Measurements from ENCODE around the gene CALD1.

CALD1 gene

DNA sequence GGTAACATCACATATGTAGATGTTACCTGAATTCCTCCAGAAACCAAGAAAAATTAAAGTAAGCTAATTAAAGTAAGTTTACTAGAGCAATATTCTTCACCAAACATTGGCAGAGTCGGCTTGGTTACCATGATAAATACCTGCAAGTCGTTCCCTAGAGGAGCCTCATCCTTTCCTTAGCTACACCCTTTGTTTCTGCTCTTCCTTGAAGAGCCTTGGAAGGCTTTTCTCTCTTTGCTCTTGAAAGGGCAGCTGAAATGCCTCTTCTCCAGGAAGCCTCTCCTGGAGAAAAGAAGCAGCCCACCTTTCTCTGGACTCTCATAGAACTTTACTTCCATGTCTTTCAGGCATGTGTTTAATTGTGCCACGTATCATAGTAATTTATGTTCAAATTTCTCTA is 34.9 kb upstream of the CALD1 start:
- Histone ChIP-seq H3K4me1 (ENCODE audit: control insufficient read depth, insufficient read depth, low read length) (peaks cover 7% of the 10 kb centered on the region), H3K27ac (ENCODE audit: low read depth, low read length) (no peak overlapping the region), H3K27me3 (ENCODE audit: control insufficient read depth, insufficient read depth, low read length) (no peaks in the 10 kb centered on the region), H3K9ac (ENCODE audit: low read length) (no peak overlapping the region), H3K4me3 (ENCODE audit: low read length) (no peak overlapping the region), H3K36me3 (ENCODE audit: control insufficient read depth, insufficient read depth, low read length) (no peaks in the 10 kb centered on the region)

DNA sequence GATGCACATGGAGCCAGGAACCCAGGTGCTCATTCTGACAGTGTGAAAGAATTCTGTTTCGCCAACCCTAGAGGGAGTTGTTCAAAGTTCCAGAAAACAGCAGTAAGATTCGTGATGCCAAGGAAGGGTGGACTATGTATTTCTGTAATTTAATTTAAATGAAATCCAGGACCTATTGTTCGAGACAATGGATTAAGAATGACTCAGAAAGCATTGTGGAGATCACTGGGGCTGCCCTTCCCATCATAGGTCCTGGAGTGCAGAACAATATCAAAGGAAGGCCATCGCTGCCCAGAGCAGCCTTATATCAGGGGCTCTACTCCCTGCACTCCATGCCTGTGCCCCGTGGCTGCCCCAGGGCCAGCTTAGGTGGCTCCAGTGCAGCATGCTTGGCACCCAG is 32.1 kb upstream of the CALD1 start:
- H3K4me3 ChIP-seq (ENCODE audit: low read length) = no peak overlapping the region
- no peaks in the 10 kb centered on the region for H3K27me3 ChIP-seq (ENCODE audit: control insufficient read depth, insufficient read depth, low read length)
- no peak overlapping the region for H3K9ac ChIP-seq (ENCODE audit: low read length)
- H3K36me3 ChIP-seq (ENCODE audit: control insufficient read depth, insufficient read depth, low read length) = no peaks in the 10 kb centered on the region
- H3K4me1 ChIP-seq (ENCODE audit: control insufficient read depth, insufficient read depth, low read length) = peaks cover 5% of the 10 kb centered on the region
- no peak overlapping the region for H3K27ac ChIP-seq (ENCODE audit: low read depth, low read length)

DNA sequence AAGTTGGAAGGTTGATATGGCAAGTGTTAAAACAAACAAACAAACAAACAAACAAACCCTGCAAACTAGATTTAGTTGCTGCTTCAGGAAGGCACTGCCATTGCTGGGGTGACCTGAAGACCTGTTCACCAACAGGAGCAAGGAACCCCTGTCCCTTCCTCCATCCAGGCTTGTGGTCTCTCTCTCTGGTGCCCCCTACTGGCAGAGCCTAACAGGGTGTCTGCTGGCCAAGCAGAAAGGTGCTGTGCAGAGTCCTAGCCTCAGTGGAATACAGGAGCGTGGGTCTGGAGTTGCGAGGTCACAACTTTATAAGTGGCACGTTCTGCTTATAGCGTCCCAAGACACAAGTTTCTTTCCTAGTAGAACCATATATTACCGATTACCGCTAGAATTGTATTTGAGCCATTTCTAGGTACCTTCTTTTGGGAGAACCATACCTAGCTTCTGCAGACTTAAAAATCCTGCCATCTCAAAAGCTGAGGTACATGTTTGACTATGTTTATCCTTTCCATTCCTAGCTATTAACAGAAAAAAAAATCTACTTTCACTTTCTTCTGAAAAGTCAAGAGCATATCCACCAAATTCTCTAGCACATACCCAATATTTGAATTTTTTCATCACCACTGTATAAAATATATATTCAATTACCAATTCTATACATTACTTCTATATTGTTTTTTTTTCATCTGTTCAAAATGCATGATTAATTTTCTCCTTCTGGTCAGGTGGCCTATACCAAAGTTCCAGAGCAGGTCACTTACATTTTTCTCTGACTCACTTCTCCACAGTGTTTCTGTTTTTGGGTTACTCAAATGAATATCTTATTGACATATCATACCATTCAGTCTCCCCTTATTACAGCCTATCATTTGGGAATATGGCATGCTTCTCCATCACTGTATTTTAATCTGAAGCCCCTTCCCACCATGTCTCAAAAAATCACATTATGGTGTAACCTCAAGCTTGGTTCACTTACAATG is 29.1 kb upstream of the CALD1 start:
- Histone ChIP-seq H3K27ac (ENCODE audit: low read depth, low read length) (no peak overlapping the region), H3K4me1 (ENCODE audit: control insufficient read depth, insufficient read depth, low read length) (no peaks in the 10 kb centered on the region), H3K9ac (ENCODE audit: low read length) (no peak overlapping the region), H3K36me3 (ENCODE audit: control insufficient read depth, insufficient read depth, low read length) (no peaks in the 10 kb centered on the region), H3K4me3 (ENCODE audit: low read length) (no peak overlapping the region), H3K27me3 (ENCODE audit: control insufficient read depth, insufficient read depth, low read length) (no peaks in the 10 kb centered on the region)

DNA sequence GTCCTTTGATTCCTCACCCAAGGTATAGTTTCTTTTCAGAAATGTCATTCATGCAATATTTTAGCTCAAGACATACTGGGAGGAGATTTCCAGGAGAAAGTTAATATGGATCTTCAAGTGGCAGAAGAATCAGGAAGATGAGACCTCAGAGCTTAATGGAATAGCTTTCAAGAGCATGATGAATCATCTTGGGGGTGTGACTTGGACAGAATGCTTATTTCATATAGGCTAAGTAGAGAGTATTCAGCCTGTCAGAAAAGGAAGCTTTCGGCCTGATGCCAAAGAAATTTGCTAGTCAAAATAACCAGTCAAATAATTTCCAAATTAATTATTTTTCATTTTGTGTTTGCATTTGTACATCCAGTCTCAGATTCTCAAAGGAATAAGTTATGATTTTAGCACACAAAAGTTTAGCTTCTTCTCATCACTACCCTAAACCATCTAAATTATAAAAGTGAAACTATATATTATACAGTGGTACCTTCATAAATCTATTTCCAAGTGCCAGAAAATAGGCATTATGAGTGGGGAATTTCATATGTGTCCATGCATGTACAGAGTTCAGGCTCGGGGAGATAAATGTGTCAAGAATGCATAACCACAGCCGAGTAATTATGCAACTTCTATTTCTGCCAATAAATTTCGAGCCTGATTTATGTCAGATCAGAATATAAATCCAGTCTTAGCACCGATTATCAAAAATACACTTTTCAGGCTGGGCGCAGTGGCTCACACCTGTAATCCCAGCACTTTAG is 27.3 kb upstream of the CALD1 start:
- Histone ChIP-seq H3K27me3 (ENCODE audit: control insufficient read depth, insufficient read depth, low read length) (no peaks in the 10 kb centered on the region), H3K36me3 (ENCODE audit: control insufficient read depth, insufficient read depth, low read length) (no peaks in the 10 kb centered on the region), H3K4me1 (ENCODE audit: control insufficient read depth, insufficient read depth, low read length) (no peaks in the 10 kb centered on the region), H3K9ac (ENCODE audit: low read length) (no peak overlapping the region), H3K27ac (ENCODE audit: low read depth, low read length) (no peak overlapping the region), H3K4me3 (ENCODE audit: low read length) (no peak overlapping the region)

DNA sequence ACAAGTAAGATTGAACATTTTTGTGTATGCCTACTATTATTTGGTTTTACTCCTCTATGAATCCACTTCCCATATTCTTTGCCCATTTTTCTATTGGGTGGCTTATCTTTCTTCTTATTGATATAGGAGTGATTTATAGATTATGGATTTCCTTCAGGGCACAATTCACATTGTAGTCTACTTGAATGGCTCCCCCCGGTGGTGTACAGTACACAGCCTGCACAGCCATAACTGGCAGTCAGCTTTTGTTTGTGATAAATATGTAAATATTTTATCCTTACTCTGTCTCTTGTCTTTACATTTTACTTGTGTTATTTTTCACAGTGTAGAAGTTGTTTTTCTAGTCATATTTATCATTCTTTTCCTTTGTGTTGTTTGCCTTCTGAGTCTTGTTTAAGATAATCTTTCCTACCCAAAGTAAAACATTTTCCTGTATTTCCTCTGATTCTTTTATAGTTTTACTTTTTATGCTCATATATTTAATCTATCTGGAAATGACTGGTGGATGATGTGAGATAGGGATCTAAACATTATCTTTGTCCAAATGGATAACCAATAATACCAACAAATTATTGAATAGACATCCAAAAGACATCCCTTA is 23.9 kb upstream of the CALD1 start:
- Histone ChIP-seq H3K27ac (ENCODE audit: low read depth, low read length) (no peak overlapping the region), H3K36me3 (ENCODE audit: control insufficient read depth, insufficient read depth, low read length) (no peaks in the 10 kb centered on the region), H3K4me3 (ENCODE audit: low read length) (no peak overlapping the region), H3K9ac (ENCODE audit: low read length) (no peak overlapping the region), H3K4me1 (ENCODE audit: control insufficient read depth, insufficient read depth, low read length) (no peaks in the 10 kb centered on the region), H3K27me3 (ENCODE audit: control insufficient read depth, insufficient read depth, low read length) (no peaks in the 10 kb centered on the region)

DNA sequence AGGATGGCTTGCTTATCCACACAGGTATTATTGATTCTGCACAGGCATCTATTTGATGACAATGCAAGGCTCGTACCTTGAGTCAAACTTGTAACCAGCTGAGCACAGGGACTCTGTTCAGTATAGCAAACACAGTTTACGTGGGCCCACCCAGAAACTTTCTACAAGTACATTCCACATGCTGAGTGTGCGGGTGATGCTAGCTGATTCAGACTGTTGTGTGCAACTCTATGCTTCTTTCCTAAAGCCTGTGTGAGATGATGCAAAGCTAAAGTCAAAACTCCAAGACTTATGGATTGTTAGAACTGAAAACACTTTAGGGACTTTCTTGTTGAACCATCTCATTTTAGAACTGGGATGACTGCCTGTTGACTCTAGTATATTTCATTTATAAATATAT is 21.5 kb upstream of the CALD1 start:
- Histone ChIP-seq H3K36me3 (ENCODE audit: control insufficient read depth, insufficient read depth, low read length) (no peaks in the 10 kb centered on the region), H3K27me3 (ENCODE audit: control insufficient read depth, insufficient read depth, low read length) (no peaks in the 10 kb centered on the region), H3K27ac (ENCODE audit: low read depth, low read length) (no peak overlapping the region), H3K4me3 (ENCODE audit: low read length) (no peak overlapping the region), H3K9ac (ENCODE audit: low read length) (no peak overlapping the region), H3K4me1 (ENCODE audit: control insufficient read depth, insufficient read depth, low read length) (no peaks in the 10 kb centered on the region)

DNA sequence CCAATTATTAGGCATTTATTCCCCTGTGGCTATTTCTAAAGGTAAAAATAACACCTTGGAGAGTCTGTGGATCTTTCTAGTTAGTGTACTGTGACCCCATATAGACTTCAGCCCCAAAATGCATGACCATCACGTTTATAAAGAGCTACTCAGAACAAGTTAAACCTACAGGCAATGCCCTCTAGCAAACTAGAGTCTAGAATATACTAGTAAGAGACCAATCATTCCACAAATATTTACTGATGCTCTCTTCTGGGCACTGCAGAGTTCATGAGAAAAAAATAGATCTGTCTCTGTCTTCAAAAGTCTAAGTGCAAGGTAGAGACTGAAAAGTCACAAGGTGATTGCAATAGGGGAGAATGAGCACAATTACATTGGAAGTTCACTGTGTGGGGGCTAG is 20.5 kb upstream of the CALD1 start:
- Histone ChIP-seq H3K4me3 (ENCODE audit: low read length) (no peak overlapping the region), H3K9ac (ENCODE audit: low read length) (no peak overlapping the region), H3K36me3 (ENCODE audit: control insufficient read depth, insufficient read depth, low read length) (no peaks in the 10 kb centered on the region), H3K4me1 (ENCODE audit: control insufficient read depth, insufficient read depth, low read length) (no peaks in the 10 kb centered on the region), H3K27me3 (ENCODE audit: control insufficient read depth, insufficient read depth, low read length) (no peaks in the 10 kb centered on the region), H3K27ac (ENCODE audit: low read depth, low read length) (no peak overlapping the region)

DNA sequence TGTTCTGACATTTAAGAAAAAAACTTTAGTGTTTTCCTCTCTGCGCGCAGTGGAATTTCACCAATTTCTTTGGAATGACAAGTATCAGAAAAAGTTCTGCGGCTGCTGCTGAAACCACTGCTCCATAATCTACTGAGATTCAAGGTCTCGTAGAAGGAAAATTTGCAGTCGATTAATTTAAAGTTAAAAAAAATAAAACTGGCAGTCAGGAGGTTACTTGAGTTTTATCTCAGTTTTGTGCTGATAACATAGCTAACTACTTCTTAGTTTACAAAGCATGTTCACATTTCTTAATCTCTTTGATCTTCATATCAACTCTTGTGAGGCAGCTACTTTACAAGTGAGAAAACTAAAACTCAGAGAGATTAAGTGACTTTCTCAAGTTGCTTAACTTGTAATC is 18.2 kb upstream of the CALD1 start:
- Histone ChIP-seq H3K4me3 (ENCODE audit: low read length) (no peak overlapping the region), H3K27ac (ENCODE audit: low read depth, low read length) (peak overlapping the region; percentile 42), H3K27me3 (ENCODE audit: control insufficient read depth, insufficient read depth, low read length) (no peaks in the 10 kb centered on the region), H3K36me3 (ENCODE audit: control insufficient read depth, insufficient read depth, low read length) (no peaks in the 10 kb centered on the region), H3K4me1 (ENCODE audit: control insufficient read depth, insufficient read depth, low read length) (no peaks in the 10 kb centered on the region), H3K9ac (ENCODE audit: low read length) (no peak overlapping the region)

DNA sequence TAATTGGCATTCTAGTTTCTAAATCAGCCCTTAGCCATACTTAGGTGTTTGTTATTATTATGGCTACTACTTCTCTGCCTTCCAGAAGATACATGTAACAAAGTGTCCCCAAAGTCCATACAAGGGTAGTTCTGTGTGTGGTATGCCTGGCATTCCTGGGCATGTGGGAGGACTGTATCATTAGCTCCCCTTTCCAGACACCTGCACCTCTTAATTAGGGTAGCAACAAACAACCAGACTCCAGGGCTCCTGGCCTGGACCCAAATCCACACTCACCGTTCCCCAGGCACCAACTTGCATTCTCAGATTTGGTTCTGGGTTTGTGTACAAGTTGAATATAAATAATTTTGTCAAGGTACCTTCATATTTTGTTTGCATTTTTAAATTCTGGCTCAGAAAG is 15.5 kb upstream of the CALD1 start:
- Histone ChIP-seq H3K36me3 (ENCODE audit: control insufficient read depth, insufficient read depth, low read length) (no peaks in the 10 kb centered on the region), H3K4me1 (ENCODE audit: control insufficient read depth, insufficient read depth, low read length) (no peaks in the 10 kb centered on the region), H3K27ac (ENCODE audit: low read depth, low read length) (no peak overlapping the region), H3K9ac (ENCODE audit: low read length) (no peak overlapping the region), H3K4me3 (ENCODE audit: low read length) (no peak overlapping the region), H3K27me3 (ENCODE audit: control insufficient read depth, insufficient read depth, low read length) (no peaks in the 10 kb centered on the region)

DNA sequence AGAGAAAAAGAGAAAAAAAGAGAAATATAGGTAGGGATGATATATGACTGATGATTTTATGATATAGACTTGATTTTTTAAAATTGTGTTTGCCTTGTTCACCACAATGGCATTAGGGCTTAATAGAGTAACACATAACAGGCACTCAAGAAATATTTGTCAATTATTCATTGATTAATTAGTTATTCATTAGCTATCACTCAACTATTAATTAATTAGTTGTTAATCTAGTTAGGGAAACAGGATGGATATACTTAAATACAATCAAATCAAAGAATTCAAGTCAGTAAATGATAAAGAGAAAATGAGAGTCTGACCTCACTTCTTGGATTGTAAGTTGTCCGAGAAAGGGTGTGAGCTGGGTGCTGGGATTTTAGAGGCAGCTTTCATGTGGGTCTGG is 15.1 kb upstream of the CALD1 start:
- H3K4me3 ChIP-seq (ENCODE audit: low read length) = no peak overlapping the region
- H3K4me1 ChIP-seq (ENCODE audit: control insufficient read depth, insufficient read depth, low read length) = no peaks in the 10 kb centered on the region
- H3K27me3 ChIP-seq (ENCODE audit: control insufficient read depth, insufficient read depth, low read length) = no peaks in the 10 kb centered on the region
- H3K27ac ChIP-seq (ENCODE audit: low read depth, low read length) = no peak overlapping the region
- no peak overlapping the region for H3K9ac ChIP-seq (ENCODE audit: low read length)
- no peaks in the 10 kb centered on the region for H3K36me3 ChIP-seq (ENCODE audit: control insufficient read depth, insufficient read depth, low read length)

DNA sequence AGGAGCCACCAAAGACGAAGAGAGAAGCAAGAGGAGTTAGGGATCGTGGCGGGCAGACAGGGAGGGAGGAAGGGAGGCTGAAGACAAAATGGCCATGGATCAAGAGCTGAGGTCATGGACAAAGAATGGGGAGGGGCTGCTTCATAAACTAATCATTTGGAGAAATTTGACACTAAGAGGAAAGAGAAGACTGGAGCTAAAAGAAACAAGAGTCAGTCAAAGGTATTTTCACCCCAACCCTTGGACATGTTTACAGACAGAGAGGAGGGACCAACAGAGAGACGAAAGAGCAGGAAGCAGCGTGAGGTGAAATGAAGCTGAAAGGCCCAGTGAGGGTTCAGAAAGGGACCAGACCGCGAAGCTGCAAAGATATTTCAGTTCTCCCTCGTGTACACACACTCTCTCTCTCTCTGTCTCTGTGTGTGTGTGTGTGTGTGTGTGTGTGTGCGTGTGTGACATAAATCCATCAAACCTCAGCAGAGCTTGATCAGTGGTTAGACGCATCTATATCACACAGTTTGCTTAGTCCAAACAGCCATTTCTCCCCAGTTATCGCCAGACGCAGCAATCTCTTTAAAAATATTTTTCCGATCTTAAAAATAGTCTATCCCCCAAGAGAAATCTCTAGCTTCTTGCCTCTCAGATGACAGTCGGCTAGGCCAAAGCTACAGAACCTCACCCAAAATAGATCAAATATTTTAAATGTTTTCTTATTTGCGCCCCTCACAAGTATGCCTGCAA is 12.5 kb upstream of the CALD1 start:
- Histone ChIP-seq H3K27ac (ENCODE audit: low read depth, low read length) (no peak overlapping the region), H3K4me1 (ENCODE audit: control insufficient read depth, insufficient read depth, low read length) (no peaks in the 10 kb centered on the region), H3K9ac (ENCODE audit: low read length) (no peak overlapping the region), H3K36me3 (ENCODE audit: control insufficient read depth, insufficient read depth, low read length) (no peaks in the 10 kb centered on the region), H3K27me3 (ENCODE audit: control insufficient read depth, insufficient read depth, low read length) (no peaks in the 10 kb centered on the region), H3K4me3 (ENCODE audit: low read length) (no peak overlapping the region)
